ENCODE results near the gene FXYD3. TPM values are rescaled to one million over a fixed set of nuclear protein-coding genes. Genes with fewer than 3 reads are reported as not detected.

Gene FXYD3
- total and polyA plus RNA-seq, 2 of the 13 experiments (the other 11 are each of a cell fraction or from before 2014, with no cell fraction given), result 4.9 TPM; not detected in 1

GRCh38 chr19:35107545-35107944 lies 8.1 kb upstream of the FXYD3 start (continued):
- no peak for TF ChIP-seq ZNF772 (CRISPR knock-in tag; IDR thresholded peaks at IDR 0.05)
- no peak for TF ChIP-seq SOX6 (IDR thresholded peaks at IDR 0.05)
- peak; percentile 71 for TF ChIP-seq SOX6 (CRISPR knock-in tag; IDR thresholded peaks at IDR 0.05)
- no peak for TF ChIP-seq ZFP37 (CRISPR knock-in tag; IDR thresholded peaks at IDR 0.05; ENCODE audit: borderline replicate concordance)
- no peak for TF ChIP-seq E2F2 (CRISPR knock-in tag; IDR thresholded peaks at IDR 0.05; ENCODE audit: borderline replicate concordance)
- no peak for TF ChIP-seq ZNF446 (CRISPR knock-in tag; IDR thresholded peaks at IDR 0.05)
- no peak for TF ChIP-seq GTF2F1 (IDR thresholded peaks at IDR 0.05; ENCODE audit: low read length)
- TF ChIP-seq ERF (CRISPR knock-in tag; IDR thresholded peaks at IDR 0.05), result peak; percentile 60; the same call in 1 of the 2 replicates
- no peak for TF ChIP-seq ZNF543 (CRISPR knock-in tag; IDR thresholded peaks at IDR 0.05)
- peak; percentile 39; the same call in 1 of the 2 replicates for TF ChIP-seq YEATS2 (CRISPR knock-in tag; IDR thresholded peaks at IDR 0.05; ENCODE audit: borderline replicate concordance)
- no peak for TF ChIP-seq DBP (CRISPR knock-in tag; IDR thresholded peaks at IDR 0.05; ENCODE audit: not compliant biosample characterization)
- TF ChIP-seq ATAD3A (CRISPR knock-in tag; IDR thresholded peaks at IDR 0.05), result no peak
- no peak for TF ChIP-seq ZFAT (CRISPR knock-in tag; conservative IDR thresholded peaks at IDR 0.05)
- no peak for TF ChIP-seq ZFP82 (CRISPR knock-in tag; IDR thresholded peaks at IDR 0.05; ENCODE audit: borderline replicate concordance)
- TF ChIP-seq CHD2 (IDR thresholded peaks at IDR 0.05; ENCODE audit: low read depth, low read length), result no peak
- no peak for TF ChIP-seq ZNF780A (CRISPR knock-in tag; IDR thresholded peaks at IDR 0.05)
- no peak; the same call in 1 of the 2 replicates for TF ChIP-seq PPARG (CRISPR knock-in tag; conservative IDR thresholded peaks at IDR 0.05)
- TF ChIP-seq ZNF326 (CRISPR knock-in tag; IDR thresholded peaks at IDR 0.05; ENCODE audit: borderline replicate concordance), result no peak
- no peak for TF ChIP-seq SKI (IDR thresholded peaks at IDR 0.05; ENCODE audit: partially characterized antibody)
- TF ChIP-seq NFIB (CRISPR knock-in tag; IDR thresholded peaks at IDR 0.05; ENCODE audit: borderline replicate concordance), result no peak
- TF ChIP-seq PHB2 (IDR thresholded peaks at IDR 0.05; ENCODE audit: partially characterized antibody), result no peak
- TF ChIP-seq XRCC5 (optimal IDR thresholded peaks at IDR 0.05; ENCODE audit: low read length), result peak; percentile 67
- TF ChIP-seq ZBTB44 (CRISPR knock-in tag; IDR thresholded peaks at IDR 0.05), result no peak
- TF ChIP-seq TMF1 (CRISPR knock-in tag; IDR thresholded peaks at IDR 0.05; ENCODE audit: low read depth), result no peak
- TF ChIP-seq ZGPAT (CRISPR knock-in tag; IDR thresholded peaks at IDR 0.05), result peak; percentile 31; the same call in 1 of the 2 replicates
